Cardiac fibroblast (primary cell): ENCODE data around the gene TMTC4.

ENCODE experiments used
- DNase-seq, 2 donors: peaks; one replicate each; pipeline versions ENCODE4 v3.0.0 to v3.0.0-alpha.2; 2010; ENCODE audit warnings: low read depth in 2 of 2
- H3K4me3 ChIP-seq, 2 donors: replicated peaks in 1 of 2; 1 replicate in 1 of 2; 2 replicates in 1 of 2; pipeline ENCODE4 v1.5.1; 2011; ENCODE audit warnings: low read depth in 2 of 2, low read length in 2 of 2, mild to moderate bottlenecking in 2 of 2, moderate library complexity in 1 of 2
- CTCF ChIP-seq: IDR thresholded peaks from one replicate; pipeline ENCODE4 v1.5.1; 2011; ENCODE audit warnings: low read depth, mild to moderate bottlenecking, low read length, inconsistent platforms

TMTC4 gene

GRCh38 chr13:100594255-100594654 is 80.3 kb downstream of the TMTC4 start:
- no peak for DNase-seq
- TF ChIP-seq CTCF: no peak
- H3K4me3 ChIP-seq: no peak overlapping the region

GRCh38 chr13:100589178-100589725 is 85.3 kb downstream of the TMTC4 start:
- H3K4me3 ChIP-seq: peak overlapping the region in 1 of 2 donors; percentile 61
- no peak for TF ChIP-seq CTCF
- peak in 1 of 2 donors; percentile 48 for DNase-seq

- DNase-seq: peak; percentile 62 to 72
- TF ChIP-seq CTCF: peak; percentile 29
- H3K4me3 ChIP-seq: peak within 1 kb of the TSS; percentile 61 to 62
These were observed 86.0 kb downstream of the TMTC4 start, which contains the start of gene GGACT for GRCh38 chr13:100588331-100589177. GGACT (minus strand) TSS chr13:100588789; CDS start chr13:100532591, 56,198 bp downstream.

GRCh38 chr13:100584896-100585295 is 89.7 kb downstream of the TMTC4 start:
- no peak for TF ChIP-seq CTCF
- no peak for DNase-seq
- H3K4me3 ChIP-seq: no peak overlapping the region

- no peak overlapping the region for H3K4me3 ChIP-seq
- no peak for TF ChIP-seq CTCF
- no peak for DNase-seq
These were observed 93.1 kb downstream of the TMTC4 start for GRCh38 chr13:100581504-100581903.

GRCh38 chr13:100581030-100581429 is 93.6 kb downstream of the TMTC4 start:
- H3K4me3 ChIP-seq: no peak overlapping the region
- TF ChIP-seq CTCF: no peak
- no peak for DNase-seq
